Measurements from ENCODE around the gene PTCD2. TPM values are rescaled to one million over a fixed set of nuclear protein-coding genes. Genes with fewer than 3 reads are reported as not detected.
"Not testable (repeated sequence)": the region's sequence is repeated elsewhere in the genome, so short reads cannot be mapped to it uniquely, and the experiment has no call there.

PTCD2 gene
- total and polyA plus RNA-seq, 4 donors: 2.6 to 9.3 (median 4.2) TPM

GRCh38 chr5:72319435-72319975 lies 668 bp upstream of the PTCD2 start:
- Histone ChIP-seq H3K4me3 (ENCODE audit: low read length in 2 of 2) (peak overlapping the region; percentile 71 to 84), H3K27ac (ENCODE audit: low read depth in 1 of 2, low read length in 2 of 2) (peak overlapping the region in 1 of 2 donors; percentile 13)
- not testable (repeated sequence) for H3K36me3 ChIP-seq (ENCODE audit: control insufficient read depth in 1 of 2, insufficient read depth in 2 of 2, low read length in 1 of 2); H3K9me3 ChIP-seq (ENCODE audit: control insufficient read depth, low read length); H3K27me3 ChIP-seq (ENCODE audit: control insufficient read depth in 1 of 2, insufficient read depth in 2 of 2, low read length in 1 of 2); H3K4me1 ChIP-seq (ENCODE audit: control insufficient read depth in 1 of 2, insufficient read depth in 2 of 2, low read length in 2 of 2)
- ATAC-seq (ENCODE audit: low FRiP score): peak; percentile 4
- 7 to 10% methylated on average over 28 of the region's 28 CpGs for WGBS, 2 donors
- intact Hi-C loops (cut with DNase I): loop anchor here in 1 of 2 donors (10.0 kb wide), 1 partner anchor 305 kb away; no protein-coding TSS in a partner anchor
- DNase-seq: peak; percentile 52 to 80

DNA sequence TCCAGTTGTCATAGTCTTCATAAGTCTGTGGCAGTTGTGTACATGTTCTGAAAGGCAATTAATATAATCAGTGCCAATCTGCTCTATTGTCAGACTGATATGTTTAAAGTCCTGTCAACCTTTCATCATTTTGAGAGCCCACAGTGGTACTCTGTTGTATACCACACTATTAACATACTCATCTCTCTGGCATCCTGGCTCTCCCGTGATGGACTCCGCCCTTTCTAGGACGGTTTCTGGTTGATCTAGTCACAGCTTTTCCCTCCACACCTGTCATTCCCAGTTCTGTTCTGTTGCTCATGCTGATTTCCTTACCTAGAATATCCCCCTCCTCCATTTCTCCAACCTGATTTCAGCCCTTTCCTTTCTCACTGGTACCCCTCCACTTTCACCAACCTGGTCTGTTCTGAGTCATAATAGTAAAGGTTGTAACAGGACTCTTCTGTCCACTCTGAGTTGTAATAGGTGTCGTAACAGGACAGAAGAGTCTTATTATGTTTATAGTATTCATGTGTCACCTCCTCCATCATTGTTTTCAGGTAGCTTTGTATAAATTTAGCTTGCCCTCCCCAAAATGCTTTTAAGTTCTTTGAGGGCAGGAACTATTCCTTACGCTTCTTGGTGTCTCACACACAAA lies 4.1 kb downstream of the PTCD2 start:
- no peak for DNase-seq
- Histone ChIP-seq H3K27ac (ENCODE audit: low read depth in 1 of 2, low read length in 2 of 2) (no peak overlapping the region), H3K9me3 (ENCODE audit: control insufficient read depth, low read length) (no peaks in the 10 kb centered on the region), H3K4me1 (ENCODE audit: control insufficient read depth in 1 of 2, insufficient read depth in 2 of 2, low read length in 2 of 2) (no peaks in the 10 kb centered on the region), H3K4me3 (ENCODE audit: low read length in 2 of 2) (no peak overlapping the region), H3K27me3 (ENCODE audit: control insufficient read depth in 1 of 2, insufficient read depth in 2 of 2, low read length in 1 of 2) (no peaks in the 10 kb centered on the region), H3K36me3 (ENCODE audit: control insufficient read depth in 1 of 2, insufficient read depth in 2 of 2, low read length in 1 of 2) (no peaks in the 10 kb centered on the region)
- no peak for ATAC-seq (ENCODE audit: low FRiP score)
- 93 to 94% methylated on average over 5 of the region's 5 CpGs for WGBS, 2 donors
- intact Hi-C loops (cut with DNase I): no loop called here

GRCh38 chr5:72325566-72326305 lies 5.6 kb downstream of the PTCD2 start:
- intact Hi-C loops (cut with DNase I): no loop called here
- H3K4me1 ChIP-seq (ENCODE audit: control insufficient read depth in 1 of 2, insufficient read depth in 2 of 2, low read length in 2 of 2): no peaks in the 10 kb centered on the region
- H3K27me3 ChIP-seq (ENCODE audit: control insufficient read depth in 1 of 2, insufficient read depth in 2 of 2, low read length in 1 of 2): no peaks in the 10 kb centered on the region
- no peak overlapping the region for H3K27ac ChIP-seq (ENCODE audit: low read depth in 1 of 2, low read length in 2 of 2)
- no peak for DNase-seq
- H3K36me3 ChIP-seq (ENCODE audit: control insufficient read depth in 1 of 2, insufficient read depth in 2 of 2, low read length in 1 of 2): no peaks in the 10 kb centered on the region
- H3K9me3 ChIP-seq (ENCODE audit: control insufficient read depth, low read length): no peaks in the 10 kb centered on the region
- WGBS, 2 donors: 48 to 55% methylated on average over 4 of the region's 4 CpGs
- ATAC-seq (ENCODE audit: low FRiP score): no peak
- H3K4me3 ChIP-seq (ENCODE audit: low read length in 2 of 2): no peak overlapping the region

GRCh38 chr5:72326306-72326649 lies 6.1 kb downstream of the PTCD2 start:
- WGBS, 2 donors: 80 to 85% methylated on average over 2 of the region's 2 CpGs
- ATAC-seq (ENCODE audit: low FRiP score) (no peak), DNase-seq (no peak)
- Histone ChIP-seq H3K4me3 (ENCODE audit: low read length in 2 of 2) (no peak overlapping the region), H3K36me3 (ENCODE audit: control insufficient read depth in 1 of 2, insufficient read depth in 2 of 2, low read length in 1 of 2) (peaks cover 1 to 2% of the 10 kb centered on the region in 2 donors), H3K27me3 (ENCODE audit: control insufficient read depth in 1 of 2, insufficient read depth in 2 of 2, low read length in 1 of 2) (no peaks in the 10 kb centered on the region), H3K4me1 (ENCODE audit: control insufficient read depth in 1 of 2, insufficient read depth in 2 of 2, low read length in 2 of 2) (no peaks in the 10 kb centered on the region), H3K9me3 (ENCODE audit: control insufficient read depth, low read length) (no peaks in the 10 kb centered on the region), H3K27ac (ENCODE audit: low read depth in 1 of 2, low read length in 2 of 2) (no peak overlapping the region)
- intact Hi-C loops (cut with DNase I): no loop called here

DNA sequence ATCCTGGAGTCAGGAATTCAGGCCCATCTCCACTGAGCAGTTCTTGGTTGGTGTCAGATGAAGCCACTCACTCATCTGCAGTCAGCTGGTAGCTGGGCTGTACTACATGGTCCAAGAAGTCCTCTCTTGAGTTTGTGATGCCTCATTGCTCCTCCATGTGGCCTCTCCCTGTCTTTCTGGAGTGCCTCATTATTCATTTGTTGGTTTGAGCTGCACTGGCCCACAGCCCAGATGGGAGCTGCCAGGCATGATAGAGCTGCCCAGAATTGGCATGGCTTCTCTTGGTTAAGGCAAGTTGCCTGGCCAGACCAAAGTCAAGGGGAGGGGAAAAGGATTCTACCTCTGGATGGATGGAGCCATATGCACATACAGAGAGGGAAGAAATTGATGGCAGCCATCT lies 8.0 kb downstream of the PTCD2 start:
- Histone ChIP-seq H3K27ac (ENCODE audit: low read depth in 1 of 2, low read length in 2 of 2) (no peak overlapping the region), H3K36me3 (ENCODE audit: control insufficient read depth in 1 of 2, insufficient read depth in 2 of 2, low read length in 1 of 2) (peaks cover 3 to 4% of the 10 kb centered on the region in 2 donors), H3K4me3 (ENCODE audit: low read length in 2 of 2) (no peak overlapping the region), H3K9me3 (ENCODE audit: control insufficient read depth, low read length) (no peaks in the 10 kb centered on the region), H3K27me3 (ENCODE audit: control insufficient read depth in 1 of 2, insufficient read depth in 2 of 2, low read length in 1 of 2) (no peaks in the 10 kb centered on the region), H3K4me1 (ENCODE audit: control insufficient read depth in 1 of 2, insufficient read depth in 2 of 2, low read length in 2 of 2) (no peaks in the 10 kb centered on the region)
- DNase-seq (peak in 1 of 2 donors; percentile 52), ATAC-seq (ENCODE audit: low FRiP score) (peak; percentile 44)
- intact Hi-C loops (cut with DNase I): no loop called here

GRCh38 chr5:72330712-72331111 lies 10.5 kb downstream of the PTCD2 start:
- no peaks in the 10 kb centered on the region for H3K9me3 ChIP-seq (ENCODE audit: control insufficient read depth, low read length)
- H3K27me3 ChIP-seq (ENCODE audit: control insufficient read depth in 1 of 2, insufficient read depth in 2 of 2, low read length in 1 of 2): no peaks in the 10 kb centered on the region
- WGBS, 2 donors: 72 to 85% methylated on average over 1 of the region's 1 CpG
- H3K4me3 ChIP-seq (ENCODE audit: low read length in 2 of 2): no peak overlapping the region
- intact Hi-C loops (cut with DNase I): no loop called here
- no peak for ATAC-seq (ENCODE audit: low FRiP score)
- no peaks in the 10 kb centered on the region for H3K4me1 ChIP-seq (ENCODE audit: control insufficient read depth in 1 of 2, insufficient read depth in 2 of 2, low read length in 2 of 2)
- DNase-seq: no peak
- peaks cover 3 to 4% of the 10 kb centered on the region in 2 donors for H3K36me3 ChIP-seq (ENCODE audit: control insufficient read depth in 1 of 2, insufficient read depth in 2 of 2, low read length in 1 of 2)
- H3K27ac ChIP-seq (ENCODE audit: low read depth in 1 of 2, low read length in 2 of 2): no peak overlapping the region

- intact Hi-C loops (cut with DNase I): no loop called here
- Histone ChIP-seq H3K4me1 (ENCODE audit: control insufficient read depth in 1 of 2, insufficient read depth in 2 of 2, low read length in 2 of 2) (no peaks in the 10 kb centered on the region), H3K27ac (ENCODE audit: low read depth in 1 of 2, low read length in 2 of 2) (no peak overlapping the region), H3K36me3 (ENCODE audit: control insufficient read depth in 1 of 2, insufficient read depth in 2 of 2, low read length in 1 of 2) (peaks cover 0 to 6% of the 10 kb centered on the region in 2 donors), H3K27me3 (ENCODE audit: control insufficient read depth in 1 of 2, insufficient read depth in 2 of 2, low read length in 1 of 2) (no peaks in the 10 kb centered on the region), H3K9me3 (ENCODE audit: control insufficient read depth, low read length) (no peaks in the 10 kb centered on the region), H3K4me3 (ENCODE audit: low read length in 2 of 2) (no peak overlapping the region)
- DNase-seq: no peak
- WGBS, 2 donors: 90 to 93% methylated on average over 1 of the region's 1 CpG
- ATAC-seq (ENCODE audit: low FRiP score): no peak
Observed at GRCh38 chr5:72337159-72337558, 17.0 kb downstream of the PTCD2 start.

DNA sequence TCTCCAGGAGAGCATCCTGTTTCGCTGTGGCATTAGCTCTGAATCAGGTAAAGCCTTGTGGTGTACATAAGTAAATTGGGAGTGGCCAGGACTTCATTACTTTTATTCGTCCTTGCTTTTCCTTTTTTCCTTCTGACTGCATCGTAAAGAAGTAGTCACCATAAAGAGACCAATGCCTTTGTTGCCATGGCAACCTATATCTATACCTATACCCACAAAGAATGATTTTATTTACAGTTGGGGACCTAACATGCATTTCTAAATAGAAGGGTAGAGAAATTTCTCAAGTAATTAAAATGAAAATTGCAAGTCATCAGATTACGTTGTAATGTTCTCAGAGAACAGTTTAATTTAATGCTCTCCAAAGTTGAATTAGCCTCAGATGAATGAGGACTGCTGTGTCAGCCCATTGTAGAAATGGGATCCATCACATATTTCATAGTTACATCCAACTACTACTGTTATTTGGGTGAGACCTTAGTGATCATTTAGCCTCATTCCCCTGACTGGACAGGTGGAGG lies 18.6 kb downstream of the PTCD2 start:
- H3K4me3 ChIP-seq (ENCODE audit: low read length in 2 of 2): no peak overlapping the region
- H3K36me3 ChIP-seq (ENCODE audit: control insufficient read depth in 1 of 2, insufficient read depth in 2 of 2, low read length in 1 of 2): peaks cover 6 to 11% of the 10 kb centered on the region in 2 donors
- intact Hi-C loops (cut with DNase I): no loop called here
- WGBS, 2 donors: 93% methylated on average over 4 of the region's 4 CpGs
- H3K4me1 ChIP-seq (ENCODE audit: control insufficient read depth in 1 of 2, insufficient read depth in 2 of 2, low read length in 2 of 2): no peaks in the 10 kb centered on the region
- ATAC-seq (ENCODE audit: low FRiP score) (no peak), DNase-seq (no peak)
- H3K9me3 ChIP-seq (ENCODE audit: control insufficient read depth, low read length): no peaks in the 10 kb centered on the region
- H3K27ac ChIP-seq (ENCODE audit: low read depth in 1 of 2, low read length in 2 of 2): no peak overlapping the region
- H3K27me3 ChIP-seq (ENCODE audit: control insufficient read depth in 1 of 2, insufficient read depth in 2 of 2, low read length in 1 of 2): no peaks in the 10 kb centered on the region

DNA sequence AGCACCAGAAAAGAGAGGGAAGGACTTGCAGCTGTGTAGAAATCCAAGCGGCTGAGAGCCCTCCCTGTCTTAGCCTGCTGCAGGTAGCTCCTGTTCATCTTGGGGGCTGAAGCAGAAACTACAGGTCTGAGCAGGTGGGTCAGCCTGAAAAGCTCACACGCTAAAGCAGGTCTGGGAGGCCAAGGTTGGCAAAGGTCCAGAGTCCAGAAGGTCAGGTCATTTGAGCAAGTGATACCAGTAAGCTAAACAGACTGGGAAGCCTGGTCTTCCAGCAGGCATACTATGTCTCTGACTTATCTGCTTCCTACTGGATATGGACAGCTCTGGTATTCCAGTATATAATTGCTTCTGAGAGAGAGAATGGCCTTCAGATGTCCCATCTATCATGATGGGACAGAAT lies 26.2 kb downstream of the PTCD2 start:
- WGBS, 2 donors: 92 to 98% methylated on average over 2 of the region's 2 CpGs
- Histone ChIP-seq H3K4me1 (ENCODE audit: control insufficient read depth in 1 of 2, insufficient read depth in 2 of 2, low read length in 2 of 2) (no peaks in the 10 kb centered on the region), H3K9me3 (ENCODE audit: control insufficient read depth, low read length) (no peaks in the 10 kb centered on the region), H3K27ac (ENCODE audit: low read depth in 1 of 2, low read length in 2 of 2) (no peak overlapping the region), H3K36me3 (ENCODE audit: control insufficient read depth in 1 of 2, insufficient read depth in 2 of 2, low read length in 1 of 2) (peaks cover 3 to 11% of the 10 kb centered on the region in 2 donors), H3K4me3 (ENCODE audit: low read length in 2 of 2) (no peak overlapping the region), H3K27me3 (ENCODE audit: control insufficient read depth in 1 of 2, insufficient read depth in 2 of 2, low read length in 1 of 2) (no peaks in the 10 kb centered on the region)
- no peak for ATAC-seq (ENCODE audit: low FRiP score)
- DNase-seq: no peak
- intact Hi-C loops (cut with DNase I): no loop called here

All from aorta (tissue), 5 donors.